B cell (primary cell): ENCODE measurements around the gene NOXO1. TPM values are rescaled to one million over a fixed set of nuclear protein-coding genes. Genes with fewer than 3 reads are reported as not detected.

Source experiments
- ATAC-seq: fragments of 200-7000 bp; cut with Tn5 transposase; one replicate; pipeline ENCODE4 v1.10.0; 2021; ENCODE audit warnings: low read depth, mild to moderate bottlenecking, moderate number of reproducible peaks, moderate library complexity
- CTCF ChIA-PET: fragments of 350-600 bp; sonication (Branson Sonifier 250); formaldehyde crosslinking; loops from one replicate; lab custom pipeline; 2021; ENCODE audit warnings: antibody characterized with exemption, inconsistent platforms; lab: Charles Lee
- POLR2A ChIA-PET: fragments of 350-600 bp; sonication (Branson Sonifier 250); formaldehyde crosslinking; loops from one replicate; lab custom pipeline; 2021; ENCODE audit warnings: antibody characterized with exemption; lab: Charles Lee
- DNase-seq: peaks from one replicate; pipeline ENCODE4 v3.0.0; 2013
- H2AFZ ChIP-seq: 2 replicates; pipeline ENCODE4 v1.6.1; 2012; ENCODE audit warnings: mild to moderate bottlenecking, low read depth, low read length; ENCODE audit not compliant: insufficient read depth, poor library complexity, severe bottlenecking
- H3K27ac ChIP-seq, 2 donors: 1 replicate in 1 of 2; 2 replicates in 1 of 2; pipeline ENCODE4 v1.5.1; 2012 to 2013; ENCODE audit warnings: low read length in 2 of 2, mild to moderate bottlenecking in 2 of 2, moderate library complexity in 1 of 2
- H3K27me3 ChIP-seq, 4 experiments: fragments of 200-600 bp in 1 of 4; sonication (generic) in 1 of 4; replicated peaks in 1 of 4; 1 replicate in 2 of 4; 2 replicates in 2 of 4; pipeline versions ENCODE4 v1.6.1 to v1.7.0; 2013 to 2016; ENCODE audit warnings: low read length in 3 of 4, mild to moderate bottlenecking in 2 of 4, mixed read lengths in 1 of 4, moderate library complexity in 1 of 4; ENCODE audit not compliant: insufficient read depth in 4 of 4, control insufficient read depth in 3 of 4; ENCODE audit errors: control extremely low read depth in 1 of 4
- H3K36me3 ChIP-seq, 2 experiments: replicated peaks in 1 of 2; 1 replicate in 1 of 2; 2 replicates in 1 of 2; pipeline versions ENCODE4 v1.6.1 to v1.7.1; 2013; ENCODE audit warnings: low read length in 1 of 2; ENCODE audit not compliant: insufficient read depth in 2 of 2, control insufficient read depth in 1 of 2; ENCODE audit errors: control extremely low read depth in 1 of 2, extremely low read depth in 1 of 2
- H3K4me1 ChIP-seq, 2 donors: fragments of 200-600 bp in 1 of 2; sonication (generic) in 1 of 2; 1 replicate in 1 of 2; 2 replicates in 1 of 2; pipeline versions ENCODE4 v1.5.1 to v1.6.1; 2013 to 2017; ENCODE audit warnings: low read length in 2 of 2; ENCODE audit not compliant: control insufficient read depth in 2 of 2, insufficient read depth in 2 of 2
- H3K4me2 ChIP-seq: replicated peaks from 2 replicates; pipeline ENCODE3; 2012; ENCODE audit warnings: mild to moderate bottlenecking, low read depth, low read length; ENCODE audit not compliant: poor library complexity, severe bottlenecking
- H3K4me3 ChIP-seq, 5 experiments: fragments of 200-600 bp in 1 of 5; sonication (generic) in 1 of 5; 1 replicate in 3 of 5; 2 replicates in 2 of 5; pipeline versions ENCODE4 v1.5.1 to v1.7.0; 2011 to 2016; ENCODE audit warnings: low read length in 4 of 5, mild to moderate bottlenecking in 4 of 5, low read depth in 2 of 5, control low read depth in 1 of 5, moderate library complexity in 1 of 5; ENCODE audit not compliant: insufficient read depth in 1 of 5; ENCODE audit errors: control extremely low read depth in 1 of 5, extremely low read depth in 1 of 5
- H3K79me2 ChIP-seq: fragments of 200-600 bp; sonication (generic); one replicate; pipeline ENCODE4 v1.6.0; 2016; ENCODE audit warnings: low read length; ENCODE audit not compliant: control insufficient read depth, insufficient read depth
- H3K9ac ChIP-seq: fragments of 200-600 bp; sonication (generic); 2 replicates; pipeline ENCODE4 v1.6.1; 2017; ENCODE audit warnings: mild to moderate bottlenecking, low read length, moderate library complexity
- H3K9me3 ChIP-seq, 3 donors: one replicate each; pipeline versions ENCODE4 v1.6.1 to v1.7.1; 2013; ENCODE audit warnings: low read length in 2 of 3; ENCODE audit not compliant: control insufficient read depth in 2 of 3, insufficient read depth in 1 of 3; ENCODE audit errors: control extremely low read depth in 1 of 3
- H4K20me1 ChIP-seq: 2 replicates; pipeline ENCODE4 v1.6.0; 2012; ENCODE audit warnings: mild to moderate bottlenecking, low read length; ENCODE audit not compliant: insufficient read depth, control insufficient read depth, poor library complexity, severe bottlenecking
- H3K27ac Mint-ChIP-seq: one replicate; pipeline ENCODE4 v1.8.0; 2021; ENCODE audit warnings: mixed read lengths
- H3K27me3 Mint-ChIP-seq: one replicate; pipeline ENCODE4 v1.8.0; 2021; ENCODE audit warnings: mixed read lengths
- H3K4me1 Mint-ChIP-seq: one replicate; pipeline ENCODE4 v1.8.0; 2021; ENCODE audit warnings: mixed read lengths
- H3K4me3 Mint-ChIP-seq: one replicate; pipeline ENCODE4 v1.8.0; 2021; ENCODE audit warnings: mixed read lengths
- H3K9me3 Mint-ChIP-seq: one replicate; pipeline ENCODE4 v1.8.0; 2022; ENCODE audit warnings: mixed read lengths; ENCODE audit not compliant: insufficient read depth
- EZH2 ChIP-seq: IDR thresholded peaks from 2 replicates; pipeline ENCODE4 v1.6.1; 2012; ENCODE audit warnings: borderline replicate concordance, low read depth, mild to moderate bottlenecking, moderate library complexity, low read length; ENCODE audit not compliant: insufficient read depth, poor library complexity, severe bottlenecking
- WGBS: methylation state at CpG from one replicate; pipeline ENCODE4 v1.1.5; 2013; ENCODE audit warnings: missing lambda C conversion rate; ENCODE audit not compliant: insufficient coverage; 5-methylcytosine and 5-hydroxymethylcytosine counted together
- intact Hi-C: fragments of 100-400 bp; cut with micrococcal nuclease; formaldehyde crosslinking; loops from one replicate; pipeline ENCODE4 v1.10.0; 2022
- polyA plus RNA-seq: library from polyadenylated mRNA; depleted of rRNA; stranded (reverse); fragments of >200 nt; gene quantifications from 2 replicates; pipeline ENCODE4 v1.2.3, GENCODE V29; 2012
- total RNA-seq, 2 donors: library from RNA; stranded (reverse); fragments of 120-200 nt in 1 of 2; gene quantifications; 1 replicate in 1 of 2; 2 replicates in 1 of 2; pipeline versions ENCODE4 v1.2.3 to v1.2.4, GENCODE V29; 2013 to 2022
- TF ChIP-seq, protein P1 (sequence below): fragments of 200-600 bp; IDR thresholded peaks from one replicate; pipeline ENCODE4 v1.8.0; 2022; ENCODE audit warnings: antibody characterized with exemption, mild to moderate bottlenecking

Gene NOXO1
- total and polyA plus RNA-seq, 2 donors (not counting 1 experiment from before 2014, with no cell fraction given), result 0.30 to 0.74 TPM

GRCh38 chr16:1997494-1998359 lies 16.5 kb upstream of the NOXO1 start:
- Histone ChIP-seq H3K4me3 (no peak overlapping the region), H3K4me2 (no peak overlapping the region), H3K27ac (no peak overlapping the region), H3K9ac (no peak overlapping the region), H3K4me1 (peaks cover 7 to 12% of the 10 kb centered on the region in 2 donors), H3K27me3 (no peaks in the 10 kb centered on the region), H3K36me3 (peaks cover 0 to 39% of the 10 kb centered on the region in 2 experiments), H3K9me3 (peaks cover 0 to 5% (median 0%) of the 10 kb centered on the region in 3 donors), H2AFZ (no peak overlapping the region), H4K20me1 (peaks cover 23% of the 10 kb centered on the region), H3K79me2 (peaks cover 6% of the 10 kb centered on the region)
- intact Hi-C loops, result loop anchor here (10.0 kb wide), 1 partner anchor 53 kb away; the partner anchor contains the start of gene MSRB1
- H3K27me3 Mint-ChIP-seq, result no peaks in the 10 kb centered on the region
- no peak for ATAC-seq
- H3K4me1 Mint-ChIP-seq, result peaks cover 9% of the 10 kb centered on the region
- DNase-seq, result no peak
- H3K27ac Mint-ChIP-seq, result no peak overlapping the region
- POLR2A ChIA-PET, result no interaction called here
- no peaks in the 10 kb centered on the region for H3K9me3 Mint-ChIP-seq
- WGBS, result 97% methylated on average over 24 of the region's 26 CpGs
- H3K4me3 Mint-ChIP-seq, result no peak overlapping the region
- CTCF ChIA-PET, result interaction anchor here (1.4 kb wide), 1 partner anchor 143 kb away, joined by 3 read pairs; no protein-coding TSS in a partner anchor
- no peak for TF ChIP-seq EZH2
- TF ChIP-seq, protein P1, sequence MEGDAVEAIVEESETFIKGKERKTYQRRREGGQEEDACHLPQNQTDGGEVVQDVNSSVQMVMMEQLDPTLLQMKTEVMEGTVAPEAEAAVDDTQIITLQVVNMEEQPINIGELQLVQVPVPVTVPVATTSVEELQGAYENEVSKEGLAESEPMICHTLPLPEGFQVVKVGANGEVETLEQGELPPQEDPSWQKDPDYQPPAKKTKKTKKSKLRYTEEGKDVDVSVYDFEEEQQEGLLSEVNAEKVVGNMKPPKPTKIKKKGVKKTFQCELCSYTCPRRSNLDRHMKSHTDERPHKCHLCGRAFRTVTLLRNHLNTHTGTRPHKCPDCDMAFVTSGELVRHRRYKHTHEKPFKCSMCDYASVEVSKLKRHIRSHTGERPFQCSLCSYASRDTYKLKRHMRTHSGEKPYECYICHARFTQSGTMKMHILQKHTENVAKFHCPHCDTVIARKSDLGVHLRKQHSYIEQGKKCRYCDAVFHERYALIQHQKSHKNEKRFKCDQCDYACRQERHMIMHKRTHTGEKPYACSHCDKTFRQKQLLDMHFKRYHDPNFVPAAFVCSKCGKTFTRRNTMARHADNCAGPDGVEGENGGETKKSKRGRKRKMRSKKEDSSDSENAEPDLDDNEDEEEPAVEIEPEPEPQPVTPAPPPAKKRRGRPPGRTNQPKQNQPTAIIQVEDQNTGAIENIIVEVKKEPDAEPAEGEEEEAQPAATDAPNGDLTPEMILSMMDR, result no peak

DNA sequence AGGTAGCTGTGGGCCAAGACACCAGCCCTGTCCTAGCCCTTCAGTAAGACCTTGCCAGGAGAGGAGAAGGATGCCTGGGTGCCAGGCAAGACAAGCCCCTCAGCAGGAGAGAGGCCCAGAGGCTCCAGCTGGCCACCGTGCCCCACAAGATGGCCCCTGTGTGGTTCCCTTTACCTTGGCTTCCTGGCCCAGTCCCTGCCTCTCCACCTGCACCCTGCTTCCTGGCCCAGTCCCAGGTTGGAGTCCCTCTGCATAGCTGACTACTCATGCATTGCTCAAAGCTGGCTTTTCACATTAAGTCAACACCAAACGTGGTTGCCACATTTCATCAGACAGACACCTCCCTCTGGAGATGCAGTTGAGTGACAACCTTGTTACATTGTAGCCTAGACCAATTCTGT lies 12.5 kb upstream of the NOXO1 start:
- TF ChIP-seq, protein P1, result no peak
- no peak for TF ChIP-seq EZH2
- Mint-ChIP-seq H3K27me3 (no peaks in the 10 kb centered on the region), H3K4me3 (peak overlapping the region; percentile 34), H3K27ac (peak overlapping the region; percentile 84), H3K4me1 (peaks cover 31% of the 10 kb centered on the region), H3K9me3 (no peaks in the 10 kb centered on the region)
- DNase-seq (no peak), ATAC-seq (no peak)
- Histone ChIP-seq H3K4me3 (no peak overlapping the region), H2AFZ (no peak overlapping the region), H3K27me3 (no peaks in the 10 kb centered on the region), H3K4me1 (peaks cover 24 to 35% of the 10 kb centered on the region in 2 donors), H3K79me2 (no peaks in the 10 kb centered on the region), H3K4me2 (no peak overlapping the region), H4K20me1 (no peaks in the 10 kb centered on the region), H3K9ac (no peak overlapping the region), H3K27ac (peak overlapping the region; percentile 39 to 57), H3K9me3 (peaks cover 0 to 13% (median 0%) of the 10 kb centered on the region in 3 donors), H3K36me3 (peaks cover 0 to 9% of the 10 kb centered on the region in 2 experiments)
- intact Hi-C loops, result loop anchor here (5.0 to 10.0 kb wide), 2 partner anchors 49 to 784 kb away; partner anchors contain the start of genes ELOB and MSRB1
- ChIA-PET POLR2A (no interaction called here), CTCF (interaction anchor here (0.5 to 5.5 kb wide), 5 partner anchors 10 to 161 kb away, joined by 3 to 32 read pairs (median 4); no protein-coding TSS in a partner anchor)
- 73% methylated on average over 1 of the region's 2 CpGs for WGBS
